Measurements from ENCODE around the gene SSU72. TPM values are rescaled to one million over a fixed set of nuclear protein-coding genes. Genes with fewer than 3 reads are reported as not detected.

The SSU72 gene
- total RNA-seq, 4 donors from 2014 or later = 102 to 115 (median 109) TPM

- Histone ChIP-seq H3K27me3 (peaks cover 34% of the 10 kb centered on the region), H3K4me3 (no peak overlapping the region), H3K36me3 (no peaks in the 10 kb centered on the region), H3K4me1 (peaks cover 17% of the 10 kb centered on the region), H3K27ac (no peak overlapping the region), H3K9me3 (no peaks in the 10 kb centered on the region)
- DNase-seq (ENCODE audit: low spot score in 2 of 2) = peak in 1 of 2 donors; percentile 59
- TF ChIP-seq CTCF (IDR thresholded peaks at IDR 0.05) (no peak), POLR2A (IDR thresholded peaks at IDR 0.05) (no peak), EP300 (IDR thresholded peaks at IDR 0.05) (no peak), POLR2AphosphoS5 (IDR thresholded peaks at IDR 0.05) (no peak)
- 60% methylated on average over 8 of the region's 13 CpGs for WGBS
Measured at GRCh38 chr1:1603671-1604373, 29.2 kb upstream of the SSU72 start.

DNA sequence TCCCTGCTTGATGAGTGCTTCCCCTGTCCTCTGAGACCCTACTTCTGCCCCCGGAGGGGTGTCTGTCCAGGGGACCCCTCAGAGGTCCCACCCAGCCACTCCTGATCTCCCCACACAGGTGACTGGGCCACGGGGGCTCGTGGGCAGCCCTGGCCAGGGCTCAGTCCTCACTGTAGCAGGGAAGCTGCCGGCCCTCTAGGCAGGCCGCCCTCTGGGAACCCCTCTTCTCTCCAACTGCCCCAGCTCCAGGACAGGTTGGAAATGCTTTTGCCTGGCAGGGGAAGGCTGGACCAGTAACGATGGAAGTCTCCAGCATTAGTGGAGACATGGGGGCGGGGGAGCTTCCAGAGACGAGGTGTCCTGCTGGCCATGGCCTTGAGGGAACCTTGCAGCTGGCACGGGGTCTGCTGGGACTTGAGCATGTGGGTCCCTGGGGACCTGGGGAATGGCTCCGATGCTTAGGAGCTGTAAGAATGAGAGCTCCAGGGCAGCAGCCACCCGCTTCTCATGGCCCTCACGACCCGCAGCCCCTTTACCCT is 28.4 kb upstream of the SSU72 start:
- H3K4me3 ChIP-seq = no peak overlapping the region
- H3K27ac ChIP-seq = no peak overlapping the region
- 78% methylated on average over 11 of the region's 13 CpGs for WGBS
- peak; percentile 57 to 70 for DNase-seq (ENCODE audit: low spot score in 2 of 2)
- no peak for TF ChIP-seq POLR2A (IDR thresholded peaks at IDR 0.05)
- no peak for TF ChIP-seq EP300 (IDR thresholded peaks at IDR 0.05)
- TF ChIP-seq POLR2AphosphoS5 (IDR thresholded peaks at IDR 0.05) = no peak
- no peak for TF ChIP-seq CTCF (IDR thresholded peaks at IDR 0.05)
- H3K9me3 ChIP-seq = no peaks in the 10 kb centered on the region
- peaks cover 18% of the 10 kb centered on the region for H3K4me1 ChIP-seq
- H3K27me3 ChIP-seq = peaks cover 42% of the 10 kb centered on the region
- H3K36me3 ChIP-seq = no peaks in the 10 kb centered on the region

DNA sequence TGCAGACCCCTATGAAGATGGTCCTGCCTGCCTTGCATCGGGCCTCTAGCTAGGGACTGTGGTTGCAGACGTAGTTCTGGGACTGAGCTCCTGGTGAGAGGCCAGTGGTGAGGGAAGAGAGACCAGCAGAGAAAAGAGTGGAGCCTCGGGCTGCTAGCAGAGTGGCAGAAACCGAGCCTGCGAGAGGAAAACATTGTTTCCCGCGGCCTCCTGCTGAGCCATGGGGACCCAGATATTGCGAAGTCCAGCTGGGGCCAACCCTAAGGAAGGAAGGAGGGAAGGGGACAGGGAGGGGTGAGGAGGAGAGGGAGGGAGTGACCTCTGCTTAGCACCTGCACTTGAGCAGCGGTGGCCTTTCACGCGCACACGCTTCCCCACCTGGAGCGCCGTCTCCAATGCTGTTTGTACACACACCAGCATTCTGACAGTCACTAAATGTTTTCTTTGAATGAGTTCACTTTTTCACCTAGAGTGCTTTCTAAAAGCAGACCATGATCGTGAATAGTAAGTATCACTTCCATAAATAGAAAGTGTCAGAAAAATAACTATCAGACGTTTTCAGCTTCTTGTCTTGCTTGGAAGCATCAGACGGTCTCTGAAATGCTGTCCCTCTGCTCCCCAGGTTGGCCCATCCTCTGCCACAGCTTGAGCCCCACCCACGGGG is 27.8 kb upstream of the SSU72 start:
- H3K4me3 ChIP-seq = no peak overlapping the region
- 76% methylated on average over 18 of the region's 18 CpGs for WGBS
- H3K27me3 ChIP-seq = peaks cover 48% of the 10 kb centered on the region
- no peak for DNase-seq (ENCODE audit: low spot score in 2 of 2)
- H3K36me3 ChIP-seq = no peaks in the 10 kb centered on the region
- peaks cover 24% of the 10 kb centered on the region for H3K4me1 ChIP-seq
- TF ChIP-seq EP300 (IDR thresholded peaks at IDR 0.05) (no peak), CTCF (IDR thresholded peaks at IDR 0.05) (no peak)
- H3K27ac ChIP-seq = no peak overlapping the region
- H3K9me3 ChIP-seq = no peaks in the 10 kb centered on the region

GRCh38 chr1:1601564-1602303 is 27.1 kb upstream of the SSU72 start:
- 87% methylated on average over 7 of the region's 15 CpGs for WGBS
- no peaks in the 10 kb centered on the region for H3K36me3 ChIP-seq
- peaks cover 55% of the 10 kb centered on the region for H3K27me3 ChIP-seq
- no peak overlapping the region for H3K4me3 ChIP-seq
- no peaks in the 10 kb centered on the region for H3K9me3 ChIP-seq
- TF ChIP-seq EP300 (IDR thresholded peaks at IDR 0.05) (no peak), POLR2A (IDR thresholded peaks at IDR 0.05) (no peak), CTCF (IDR thresholded peaks at IDR 0.05) (no peak), POLR2AphosphoS5 (IDR thresholded peaks at IDR 0.05) (no peak)
- DNase-seq (ENCODE audit: low spot score in 2 of 2) = peak; percentile 59 to 70
- H3K4me1 ChIP-seq = peaks cover 26% of the 10 kb centered on the region
- no peak overlapping the region for H3K27ac ChIP-seq
